NCI-H1092 (cell line): ENCODE data around the gene SGO2.
"Not testable (repeated sequence)": the region's sequence is repeated elsewhere in the genome, so short reads cannot be mapped to it uniquely, and the experiment has no call there.

ENCODE experiments used
- DNase-seq: peaks from one replicate; lab custom pipeline; 2025; lab: John Stamatoyannopoulos, UW

Gene SGO2

GRCh38 chr2:200515155-200515554 is 10.9 kb upstream of the SGO2 start:
- DNase-seq, result no peak

DNA sequence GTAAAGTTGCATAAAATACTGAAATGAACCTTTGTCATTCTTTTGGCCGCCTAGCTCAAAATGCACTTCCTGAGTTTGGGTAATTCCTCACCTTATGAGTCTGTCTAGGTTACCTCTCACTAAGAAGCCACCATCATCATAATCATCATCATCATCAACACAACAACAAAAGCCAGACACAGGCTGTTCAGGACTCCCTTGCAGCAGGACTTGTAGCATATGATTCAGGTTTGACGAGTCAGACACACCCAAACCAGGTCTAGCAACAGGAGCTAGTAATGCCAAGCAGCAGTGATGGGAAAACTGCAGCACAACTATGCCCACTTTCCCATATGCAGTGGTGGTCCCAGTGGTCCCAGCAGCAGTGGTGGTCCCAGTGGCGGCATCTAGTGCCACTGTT is 2.8 kb upstream of the SGO2 start:
- no peak for DNase-seq

- no peak for DNase-seq
These were observed 2.4 kb upstream of the SGO2 start for GRCh38 chr2:200523604-200524003.

DNA sequence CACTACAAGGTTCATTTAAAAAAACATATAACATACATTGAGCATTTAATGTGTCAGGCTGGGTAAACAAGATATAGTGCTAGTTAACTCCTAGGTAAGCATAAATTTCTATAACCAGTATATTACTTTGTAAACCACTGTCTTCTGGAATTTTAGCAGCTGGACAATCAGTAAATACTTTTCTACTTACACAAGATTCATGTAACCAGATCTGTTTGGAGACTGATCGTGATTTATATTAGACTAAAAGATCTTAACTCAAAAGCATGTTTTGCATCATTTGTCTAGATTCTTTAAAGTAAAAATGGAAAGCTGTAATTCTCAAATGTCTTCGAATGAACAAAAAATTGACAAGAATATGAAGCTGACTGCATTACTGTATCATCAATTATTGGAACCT is 941 bp upstream of the SGO2 start:
- no peak for DNase-seq

DNA sequence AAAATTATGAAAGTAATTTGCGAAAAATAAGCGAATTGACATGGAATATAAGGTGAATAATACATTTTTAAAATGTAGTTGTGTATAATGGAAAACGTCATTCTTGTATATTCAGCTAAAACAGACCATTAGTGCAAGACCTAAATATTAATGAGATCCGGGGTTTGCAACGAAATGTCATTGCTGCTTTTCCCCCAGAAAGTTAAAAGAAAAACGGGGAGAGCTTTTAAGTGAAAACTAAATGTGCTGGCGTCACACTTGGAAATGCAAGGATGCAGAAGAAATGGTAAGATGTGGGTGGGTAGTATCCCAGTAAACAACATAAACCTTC is 491 bp upstream of the SGO2 start:
- DNase-seq, result no peak

DNA sequence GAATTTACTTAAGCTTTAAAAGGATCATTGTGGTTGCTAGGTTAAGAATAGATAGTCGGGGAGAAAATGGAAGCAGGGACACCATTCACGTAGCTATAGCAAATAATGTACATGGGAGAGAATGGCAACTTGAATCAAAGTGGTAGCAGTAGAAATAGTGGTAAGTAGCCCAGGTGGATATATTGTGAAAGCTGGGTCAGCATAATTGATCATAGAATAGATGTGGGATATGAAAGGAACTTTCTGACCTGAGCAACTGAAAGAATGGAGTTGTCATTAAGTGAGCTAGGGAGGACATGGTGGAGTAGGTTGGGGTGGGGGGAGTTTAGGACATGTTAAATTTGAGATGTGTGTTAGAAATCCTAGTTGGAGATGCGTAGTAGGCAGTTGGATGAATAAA is 2.2 kb downstream of the SGO2 start:
- DNase-seq, result no peak

GRCh38 chr2:200533754-200534153 is 7.7 kb downstream of the SGO2 start:
- no peak for DNase-seq

DNA sequence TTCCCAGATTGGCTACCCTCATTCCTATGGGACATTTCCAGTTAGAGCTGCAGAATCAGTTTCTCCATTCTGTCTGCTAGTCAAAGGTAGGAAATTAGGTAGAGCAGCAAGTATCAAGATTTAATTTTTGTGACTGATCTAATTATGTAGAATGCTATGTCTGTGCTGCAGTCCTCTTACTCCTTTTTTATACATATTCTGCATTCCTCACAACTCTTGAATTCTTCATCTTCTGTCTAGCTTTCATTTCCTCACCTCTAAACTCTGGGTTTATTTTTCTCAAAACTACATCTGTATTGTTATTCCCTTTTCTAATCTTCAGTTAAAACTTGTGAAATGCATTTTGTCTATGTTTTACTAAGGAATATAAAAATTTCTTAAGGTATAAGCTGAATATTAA is 8.6 kb downstream of the SGO2 start:
- DNase-seq, result no peak

DNA sequence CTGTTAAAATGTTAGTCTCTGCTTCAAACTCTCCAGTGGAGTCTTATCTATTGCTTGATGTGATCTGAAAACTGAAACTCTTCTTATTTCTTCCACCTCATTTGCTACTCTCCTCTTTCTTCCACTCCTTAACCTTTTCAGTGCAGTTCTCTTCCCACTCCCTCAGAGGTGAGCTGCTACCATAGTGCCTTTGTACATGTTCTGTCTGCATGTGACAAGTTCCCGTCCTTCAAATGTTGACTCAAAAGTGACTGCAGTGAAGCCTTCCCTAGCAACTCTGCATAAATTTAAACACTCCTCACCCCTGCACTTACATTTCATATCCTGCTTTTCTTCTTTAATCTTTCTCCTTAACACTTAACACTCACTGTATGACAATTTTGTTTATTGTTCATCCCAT is 12.1 kb downstream of the SGO2 start:
- no peak for DNase-seq

GRCh38 chr2:200540793-200541192 is 14.8 kb downstream of the SGO2 start:
- DNase-seq, result no peak

- not testable (repeated sequence) for DNase-seq
These were observed 40.6 kb downstream of the SGO2 start for GRCh38 chr2:200566596-200566995.

- no peak for DNase-seq
These were observed 41.9 kb downstream of the SGO2 start for GRCh38 chr2:200567932-200568331.

GRCh38 chr2:200575957-200576356 is 50.0 kb downstream of the SGO2 start:
- DNase-seq, result no peak

DNA sequence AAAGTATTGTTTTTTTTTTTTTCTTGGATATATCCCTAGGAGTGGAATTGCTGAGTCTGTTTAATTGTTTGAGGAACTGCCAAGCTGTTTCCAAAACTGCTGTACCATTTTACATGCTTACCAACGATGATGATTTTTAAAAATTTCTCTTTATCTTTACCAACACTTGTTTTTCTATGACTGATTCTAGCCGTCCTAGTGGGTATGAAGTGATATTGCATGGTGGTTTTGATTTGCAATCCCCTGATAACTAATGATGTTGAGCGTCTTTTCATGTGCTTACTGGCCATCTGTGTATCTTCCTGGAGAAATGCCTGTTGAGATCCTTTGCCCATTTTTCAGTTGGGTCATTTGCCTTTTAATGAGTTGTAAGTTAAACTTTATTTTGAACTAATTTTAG is 51.0 kb downstream of the SGO2 start:
- no peak for DNase-seq

- no peak for DNase-seq
These were observed 52.8 kb downstream of the SGO2 start for GRCh38 chr2:200578778-200579177.

GRCh38 chr2:200584639-200585038 is 58.6 kb downstream of the SGO2 start:
- DNase-seq, result no peak

DNA sequence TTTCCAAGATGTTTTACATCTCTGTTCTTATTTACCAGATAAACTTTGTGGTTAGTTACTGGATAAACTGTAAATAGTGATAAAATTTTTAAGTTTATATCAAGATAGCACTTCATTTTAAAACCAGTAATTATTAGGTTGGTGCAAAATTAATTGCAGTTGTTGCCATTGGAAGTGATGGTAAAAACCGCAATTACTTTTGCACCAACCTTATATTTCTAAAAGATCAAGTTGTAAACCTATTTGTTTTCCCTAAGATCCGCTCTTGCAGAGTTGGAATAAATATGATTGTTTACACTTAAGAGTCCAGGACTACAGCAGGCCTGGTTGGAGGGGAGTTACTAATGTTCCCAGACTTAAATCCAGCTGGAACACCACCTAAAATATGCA is 59.3 kb downstream of the SGO2 start:
- no peak for DNase-seq

DNA sequence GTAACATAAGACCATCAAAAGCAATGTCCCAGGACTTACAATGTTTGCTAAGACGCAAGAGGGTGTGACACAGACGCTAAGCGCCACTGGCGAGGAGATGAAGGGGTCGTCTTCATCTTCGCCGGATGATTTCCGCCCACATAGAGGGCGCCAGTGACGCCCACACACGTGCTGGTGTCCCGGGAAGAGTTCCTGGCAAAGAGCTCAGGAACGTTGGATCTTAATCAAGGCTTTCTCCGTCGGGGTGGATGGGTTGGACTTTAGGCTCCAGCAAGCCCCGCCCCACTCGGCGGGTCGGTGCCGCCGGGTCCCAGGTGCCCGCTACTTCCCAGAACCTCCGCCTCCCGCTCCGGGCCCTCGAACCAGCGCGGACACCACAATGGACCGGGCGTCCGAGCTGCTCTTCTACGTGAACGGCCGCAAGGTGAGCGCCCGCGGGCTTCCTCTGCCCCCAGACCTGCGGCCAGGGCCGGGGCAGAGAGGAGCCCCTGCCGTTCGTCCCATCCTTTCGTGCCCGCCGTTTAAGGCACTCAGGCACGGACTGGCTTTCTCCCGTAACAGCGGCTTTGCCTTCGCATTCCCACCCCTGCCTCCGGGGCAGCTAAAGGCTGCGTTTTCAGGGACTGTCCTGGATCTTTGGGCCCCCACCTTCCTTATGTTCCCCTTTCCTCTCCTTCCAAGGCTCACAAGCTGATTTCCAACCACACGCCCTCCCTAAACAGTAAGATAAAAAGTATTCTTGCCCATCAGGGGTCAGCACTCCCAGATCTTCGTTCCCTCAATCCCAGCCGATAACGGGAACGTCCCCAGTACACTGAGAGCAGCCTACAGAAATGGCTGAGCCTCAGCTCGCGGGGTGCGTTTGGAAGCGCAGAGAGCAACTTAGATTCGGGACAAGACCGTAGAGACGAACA is 60.0 kb downstream of the SGO2 start, which contains the start of gene AOX1:
TSS of gene AOX1 (plus strand) at position 285 of the 914 bp plus-strand sequence. CDS start at position 380, 95 bp downstream.
- no peak for DNase-seq

DNA sequence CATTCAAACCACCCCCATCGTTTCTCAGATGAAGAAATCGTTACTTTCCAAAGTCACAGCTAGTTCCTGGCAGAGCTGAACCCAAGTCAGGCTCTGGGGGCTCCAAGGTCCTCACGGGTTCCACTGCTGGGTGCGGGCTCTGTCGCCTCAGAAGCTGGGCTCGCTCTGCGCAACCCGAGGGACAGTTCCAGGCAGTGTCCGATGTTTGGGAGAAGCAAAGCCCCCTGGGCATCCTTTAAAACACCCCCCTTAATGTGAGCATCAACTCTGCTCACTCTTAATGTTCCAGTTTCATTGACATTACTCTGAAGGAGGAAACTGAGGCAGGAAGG is 60.6 kb downstream of the SGO2 start:
- no peak for DNase-seq

DNA sequence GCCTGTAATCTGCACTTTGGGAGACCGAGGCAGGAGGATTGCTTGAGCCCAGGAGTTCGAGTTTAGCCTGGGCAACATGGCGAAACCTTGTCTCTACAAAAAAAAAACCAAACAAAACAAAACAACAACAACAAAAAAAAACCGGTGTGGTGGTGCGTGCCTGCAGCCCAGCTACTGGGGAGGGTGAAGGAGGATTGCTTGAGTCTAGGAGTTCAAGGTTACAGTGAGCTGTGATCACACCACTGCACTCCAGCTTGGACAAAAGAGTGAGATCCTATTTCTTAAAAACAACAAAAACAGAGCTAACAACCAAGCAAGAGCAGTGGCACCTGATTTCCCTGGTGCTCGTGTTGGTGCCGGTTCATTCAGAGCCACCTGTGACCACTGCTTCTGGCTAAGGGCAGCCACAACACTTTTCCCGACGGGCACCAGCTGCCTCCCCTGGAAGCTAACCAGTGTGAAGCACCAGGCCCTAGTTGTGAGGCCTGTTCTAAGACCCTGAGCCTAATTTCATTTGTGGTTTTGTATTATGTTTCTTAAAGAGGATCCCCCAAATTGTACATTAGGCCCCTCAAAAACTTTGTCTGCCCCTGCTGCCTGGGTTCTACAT is 61.1 kb downstream of the SGO2 start:
- no peak for DNase-seq

DNA sequence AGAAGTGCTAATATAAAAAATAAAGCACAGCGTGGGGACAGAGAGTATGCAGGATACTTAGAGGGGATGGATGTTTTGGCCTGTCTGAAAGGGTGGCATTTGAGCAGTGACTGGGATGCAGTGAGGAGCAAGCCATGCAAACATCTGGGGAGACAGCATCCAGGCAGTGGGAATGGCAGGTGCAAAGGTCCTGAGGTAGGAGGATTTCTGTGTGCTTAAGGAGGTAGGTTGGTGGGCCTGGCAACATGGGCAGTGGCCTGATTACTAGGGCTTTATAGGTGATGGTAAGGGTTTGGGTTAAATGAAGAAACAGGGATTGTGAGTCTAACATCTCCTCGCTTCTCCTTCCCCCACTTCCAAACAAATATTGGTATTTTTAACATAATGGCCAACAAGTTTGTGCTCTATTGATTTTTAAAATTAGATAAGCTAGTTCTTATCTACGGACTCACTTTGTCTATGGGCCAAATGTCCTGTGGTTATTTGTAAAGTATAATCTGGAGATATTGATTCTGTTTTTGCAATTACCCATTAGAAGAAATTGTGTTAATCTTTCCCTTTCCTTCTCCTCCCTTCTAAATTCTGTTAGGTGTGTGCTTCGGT is 62.2 kb downstream of the SGO2 start:
- DNase-seq, result no peak

GRCh38 chr2:200590090-200590489 is 64.1 kb downstream of the SGO2 start:
- DNase-seq, result no peak

- no peak for DNase-seq
These were observed 65.3 kb downstream of the SGO2 start for GRCh38 chr2:200591308-200591707.
